GM19351 (cell line): ENCODE results near the gene DYNC2LI1.
"Not testable (repeated sequence)": the region's sequence is repeated elsewhere in the genome, so short reads cannot be mapped to it uniquely, and the experiment has no call there.

Source experiments
- ATAC-seq: cut with Tn5 transposase; IDR thresholded peaks from one replicate; pipeline ENCODE4 v1.9.1; 2021; ENCODE audit warnings: mild to moderate bottlenecking, moderate library complexity; ENCODE audit not compliant: unreplicated experiment

DYNC2LI1 gene

DNA sequence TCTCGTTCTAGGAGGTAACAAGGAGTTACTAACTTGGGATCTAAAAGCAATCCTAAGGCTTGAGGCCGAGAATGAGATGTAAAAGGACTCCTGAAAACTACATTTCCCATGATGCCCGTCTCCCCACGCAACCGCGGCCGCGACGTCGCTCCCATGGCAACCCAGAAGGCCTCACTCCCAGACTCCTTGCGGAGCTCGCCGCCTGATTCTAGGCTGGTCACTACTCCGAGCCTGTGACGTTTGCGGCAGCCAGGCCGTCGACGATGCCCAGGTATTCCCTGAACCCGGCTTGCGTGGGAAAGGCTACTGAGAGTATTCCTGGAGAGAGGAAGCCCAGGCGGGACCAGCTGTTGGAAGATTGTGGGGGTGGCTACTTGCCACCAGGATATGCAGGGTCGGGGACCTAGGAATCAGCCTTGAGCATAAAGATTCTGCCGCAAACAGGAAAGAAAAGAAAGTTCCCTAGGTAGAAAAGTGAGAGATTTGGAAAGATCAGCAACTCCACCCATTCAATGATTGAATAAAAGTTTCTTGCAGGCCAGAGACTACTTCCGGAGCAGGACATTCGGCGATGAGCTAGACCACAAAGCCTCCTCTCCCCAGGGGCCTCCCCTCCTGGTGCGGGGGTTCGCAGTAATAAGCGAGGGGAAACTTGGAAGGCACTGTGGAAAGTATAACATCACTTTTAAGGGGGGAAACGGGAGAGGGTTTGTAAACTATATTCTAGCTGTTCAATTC lies at the start of gene DYNC2LI1:
Gene DYNC2LI1 (plus strand): TSS at position 164 of the 738 bp plus-strand sequence. CDS start 100 bp downstream, at position 264.
- ATAC-seq, result peak; percentile 99

DNA sequence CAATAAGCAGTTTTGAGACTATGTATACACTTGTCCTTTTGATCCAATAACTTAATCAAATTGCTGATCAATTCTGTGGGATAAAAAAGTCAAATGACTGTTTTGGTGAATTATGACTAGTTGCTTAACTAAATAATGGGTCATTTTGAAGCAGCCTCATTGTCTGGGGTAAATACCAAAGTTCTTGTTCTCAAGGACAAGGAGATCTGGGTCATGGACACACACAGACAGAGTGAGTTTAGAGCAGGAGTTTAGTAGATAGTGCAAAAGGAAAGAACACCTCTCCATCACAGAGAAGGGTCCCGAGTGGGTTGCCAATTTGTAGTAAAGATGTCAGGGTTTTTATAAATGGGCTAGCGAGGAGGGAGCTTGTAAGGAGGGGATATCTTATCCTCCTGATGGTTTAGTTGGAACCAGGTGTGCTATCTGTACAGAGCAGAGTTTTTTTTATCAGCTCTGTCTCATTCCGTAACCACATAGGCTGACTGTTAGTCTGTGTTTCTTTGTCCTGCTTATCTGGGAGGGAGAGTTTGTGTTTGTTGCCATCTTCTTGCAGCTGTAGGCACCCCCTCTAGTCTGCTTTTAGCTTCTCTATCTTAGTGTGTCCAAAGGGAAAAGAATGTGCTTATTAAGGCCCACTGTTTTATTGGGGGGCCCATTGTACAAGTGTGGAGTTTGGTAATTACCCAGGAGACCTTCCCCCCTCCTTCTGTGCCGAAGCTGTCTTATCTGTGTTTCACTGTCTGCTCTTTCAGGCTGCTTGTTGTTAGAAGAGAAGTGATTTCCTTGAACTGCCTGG lies 48.9 kb upstream of the DYNC2LI1 start:
- no peak for ATAC-seq

DNA sequence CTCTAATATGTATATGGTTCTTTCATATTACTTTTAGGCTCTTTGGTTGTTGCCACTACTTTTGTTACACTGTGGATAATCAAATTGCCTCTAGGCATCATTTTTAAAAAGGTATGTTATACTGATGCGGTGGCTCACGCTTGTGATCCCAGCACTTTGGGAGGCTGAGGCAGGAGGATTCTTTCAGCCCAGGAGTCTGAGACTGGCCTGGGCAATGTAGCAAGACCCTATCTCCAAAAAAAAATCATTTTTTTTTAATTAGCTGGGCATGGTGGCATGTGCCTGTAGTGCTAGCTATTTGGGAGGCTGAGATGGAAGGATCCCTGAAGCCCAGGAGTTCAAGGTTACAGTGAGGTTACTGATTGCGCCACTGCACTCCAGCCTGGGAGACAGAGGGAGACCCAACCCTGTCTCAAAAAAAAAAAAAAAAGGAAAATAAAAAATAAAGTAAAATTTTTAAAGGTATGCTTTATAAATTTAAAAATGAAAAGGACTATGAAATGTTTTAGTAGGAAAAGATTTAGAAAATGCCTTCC lies 48.1 kb upstream of the DYNC2LI1 start:
- ATAC-seq, result no peak

DNA sequence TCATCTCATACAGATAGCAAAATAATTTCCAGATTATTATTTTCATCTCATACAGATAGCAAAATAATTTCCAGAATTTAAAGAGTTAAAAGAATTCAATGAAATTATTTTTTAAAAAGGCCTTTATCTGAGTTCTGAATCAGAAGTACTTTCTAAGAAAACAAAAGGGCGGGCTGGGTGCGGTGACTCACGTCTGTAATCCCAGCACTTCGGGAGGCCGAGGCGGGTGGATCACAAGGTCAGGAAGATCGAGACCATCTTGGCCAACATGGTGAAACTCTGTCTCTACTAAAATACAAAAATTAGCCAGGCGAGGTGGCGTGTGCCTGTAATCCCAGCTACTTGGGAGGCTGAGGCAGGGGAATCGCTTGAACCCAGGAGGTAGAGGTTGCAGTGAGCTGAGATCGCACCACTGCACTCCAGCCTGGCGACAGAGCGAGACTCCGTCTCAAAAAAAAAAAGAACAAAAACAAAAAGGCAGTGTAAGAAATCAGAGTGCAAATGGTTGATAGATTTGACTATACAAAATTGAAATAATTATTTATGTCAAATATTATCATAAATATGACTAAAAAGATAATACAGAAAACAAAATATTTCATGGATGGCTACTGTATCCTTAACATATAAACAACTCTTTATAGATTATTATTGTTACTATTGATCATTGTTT lies 46.7 kb upstream of the DYNC2LI1 start:
- ATAC-seq, result not testable (repeated sequence)

DNA sequence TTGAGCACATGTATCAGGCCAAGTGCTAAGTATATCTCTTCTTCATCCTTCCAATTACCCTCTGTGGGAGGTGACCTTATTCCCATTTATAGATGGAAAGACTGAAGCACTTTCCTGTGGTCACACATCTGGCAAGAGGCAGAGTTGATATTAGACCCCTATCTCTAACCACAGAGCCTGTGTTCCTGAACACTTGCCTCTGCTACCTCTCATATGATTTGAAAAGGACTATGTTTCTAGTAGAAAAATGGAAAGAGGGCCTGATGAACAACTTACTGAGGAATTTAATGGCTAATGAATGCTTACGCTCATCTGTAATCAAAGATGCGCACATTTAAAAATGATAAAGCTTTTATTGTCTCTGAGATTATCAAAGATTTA lies 46.2 kb upstream of the DYNC2LI1 start:
- no peak for ATAC-seq

DNA sequence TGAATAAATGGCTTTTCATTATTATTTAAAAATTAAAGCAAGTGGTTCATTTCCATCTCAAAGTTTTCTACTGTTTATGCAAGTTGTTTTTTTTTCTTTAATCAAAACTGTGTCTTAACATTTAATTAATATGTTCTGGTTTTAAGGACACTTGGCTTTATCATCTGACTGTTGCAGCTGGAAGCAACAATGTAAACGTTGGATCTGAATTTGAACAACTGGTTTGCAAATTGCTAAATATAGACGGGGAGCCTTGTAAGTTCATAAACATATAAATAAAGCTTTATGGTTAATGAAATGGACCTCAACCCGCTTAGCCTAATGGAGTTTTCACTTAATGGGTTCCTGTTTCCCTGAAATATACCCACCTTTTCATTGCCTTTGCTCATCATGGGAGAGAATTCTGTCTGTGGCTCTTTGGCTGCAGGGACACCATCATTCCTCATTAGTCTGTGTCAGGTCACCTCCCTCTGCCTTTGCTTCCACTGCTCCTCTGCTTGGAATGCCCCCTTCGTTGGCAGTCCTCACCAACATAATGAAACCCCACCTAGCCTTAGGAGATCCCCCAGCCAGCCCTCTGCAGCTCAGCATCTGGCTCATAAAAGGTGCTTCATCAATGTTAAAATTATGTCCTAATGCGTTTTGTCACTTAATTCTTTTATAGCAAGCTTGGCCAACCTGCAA lies 44.2 kb upstream of the DYNC2LI1 start:
- ATAC-seq, result no peak

DNA sequence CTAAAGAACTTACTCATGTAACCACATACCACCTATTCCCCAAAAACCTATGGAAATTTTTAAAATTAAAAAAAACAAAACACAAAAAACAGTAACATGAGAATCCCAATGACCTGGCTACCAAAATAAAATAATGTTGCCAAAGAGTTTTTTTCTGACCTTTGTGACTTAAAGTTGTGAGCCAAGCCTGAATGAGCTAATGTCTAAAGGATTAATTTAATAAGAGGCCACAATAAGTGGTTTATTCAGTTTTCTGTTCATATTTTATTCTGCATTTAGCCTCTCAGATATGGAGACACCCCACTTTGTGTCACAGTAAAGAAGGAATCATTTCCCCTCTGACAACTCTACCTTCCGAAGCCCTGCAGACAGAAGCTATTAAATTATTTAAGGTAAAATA lies 42.6 kb upstream of the DYNC2LI1 start:
- ATAC-seq, result no peak

DNA sequence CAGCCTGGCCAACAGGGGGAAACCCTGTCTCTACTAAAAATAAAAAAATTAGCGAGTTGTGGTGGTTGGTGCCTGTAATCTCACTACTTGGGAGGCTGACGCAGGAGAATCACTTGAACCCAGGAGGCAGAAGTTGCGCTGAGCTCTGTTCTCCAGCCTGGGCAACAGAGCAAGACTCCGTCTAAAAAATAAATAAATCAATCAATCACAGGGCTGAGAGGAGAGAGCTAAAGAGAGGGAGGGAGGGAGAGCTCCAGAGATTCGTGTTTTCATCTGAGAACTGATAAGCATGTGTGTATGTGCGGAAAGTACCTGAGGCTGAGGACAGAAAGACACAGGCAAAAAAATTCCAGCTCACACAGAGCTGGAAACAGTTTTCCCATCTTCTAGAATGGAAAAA lies 37.2 kb upstream of the DYNC2LI1 start:
- ATAC-seq, result no peak

DNA sequence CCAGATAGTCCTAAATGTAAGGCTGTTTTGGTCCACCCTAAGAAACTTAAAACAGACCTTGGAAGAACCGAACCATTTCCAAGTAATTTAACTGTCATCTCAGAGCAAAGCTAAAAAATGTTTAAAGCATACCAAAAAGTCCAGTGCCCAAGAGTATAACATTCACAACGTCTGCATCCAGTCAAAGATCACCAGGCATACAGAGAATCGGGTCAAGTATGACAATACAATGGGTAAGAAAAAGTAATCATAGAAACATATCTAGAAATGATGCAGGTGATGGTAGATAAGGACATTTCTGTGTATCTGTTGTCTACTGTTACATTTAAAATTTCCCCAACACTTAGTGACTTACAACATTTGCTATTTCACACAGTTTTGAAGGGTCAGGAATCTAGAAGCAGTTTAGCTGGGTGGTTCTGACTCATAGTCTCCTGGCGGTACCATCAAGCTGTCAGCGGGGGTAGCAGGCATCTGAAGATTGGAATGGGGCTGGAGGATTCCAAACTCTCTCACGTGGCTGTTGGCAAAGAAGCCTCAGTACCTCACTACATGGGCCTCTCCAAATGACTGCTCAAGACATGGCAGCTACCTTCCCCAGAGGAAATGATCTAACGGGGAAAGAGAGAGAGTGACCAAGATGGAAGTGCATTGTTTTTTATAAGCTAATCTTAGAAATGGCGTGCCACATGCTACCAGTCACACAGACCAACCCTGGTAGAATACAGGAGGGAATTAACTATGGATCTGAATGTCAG lies 36.6 kb upstream of the DYNC2LI1 start:
- no peak for ATAC-seq

DNA sequence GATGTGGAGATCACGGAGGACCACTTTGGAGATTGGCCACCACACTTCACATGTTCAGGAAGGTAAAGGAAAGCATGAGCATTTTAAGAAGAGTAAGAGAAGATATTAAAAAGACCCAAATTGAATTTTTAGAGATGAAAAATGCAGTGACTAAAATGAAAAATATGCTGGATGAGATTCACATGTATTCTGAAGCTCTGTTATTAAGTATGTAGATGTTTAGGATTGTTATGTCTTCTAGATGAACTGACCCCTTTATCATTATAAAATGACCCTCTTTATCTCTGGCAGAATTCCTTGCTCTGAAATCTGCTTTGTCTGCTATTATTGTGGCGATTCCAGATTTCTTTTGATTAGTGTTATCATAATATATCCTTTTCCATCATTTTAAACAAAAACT lies 36.0 kb upstream of the DYNC2LI1 start:
- ATAC-seq, result no peak

DNA sequence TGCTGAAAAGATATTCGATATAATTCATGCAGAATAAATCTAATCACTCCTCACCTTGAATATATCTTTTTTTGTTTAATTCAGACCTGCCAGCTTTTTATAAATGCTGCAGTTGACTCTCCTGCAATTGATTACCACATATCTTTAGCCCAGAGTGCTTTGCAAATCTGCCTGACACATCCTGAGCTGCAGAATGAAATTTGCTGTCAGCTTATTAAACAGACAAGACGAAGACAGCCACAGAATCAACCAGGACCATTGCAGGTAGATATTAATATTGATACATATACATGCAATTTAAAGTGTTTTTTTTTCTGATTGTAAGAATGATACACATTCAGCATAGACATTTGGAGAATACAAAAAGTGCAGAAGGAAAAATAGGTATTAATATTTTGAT lies 35.6 kb upstream of the DYNC2LI1 start:
- ATAC-seq, result no peak

DNA sequence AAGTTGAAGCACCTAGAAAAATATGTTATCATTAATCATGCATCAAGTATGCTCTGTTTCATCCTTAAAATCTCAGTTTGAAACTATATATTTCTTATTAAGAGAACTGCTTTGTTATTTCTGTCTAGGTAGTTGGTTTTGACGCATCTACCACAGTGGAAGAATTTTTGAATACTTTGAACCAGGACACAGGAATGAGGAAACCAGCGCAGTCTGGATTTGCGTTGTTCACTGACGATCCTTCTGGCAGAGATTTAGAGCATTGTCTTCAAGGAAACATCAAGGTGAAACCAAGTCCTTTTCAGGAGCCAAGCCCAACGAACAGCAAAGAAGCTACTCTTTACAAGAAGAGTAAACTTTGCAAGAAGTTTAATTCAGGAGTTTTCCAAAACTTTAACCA lies 30.1 kb upstream of the DYNC2LI1 start:
- ATAC-seq, result no peak

DNA sequence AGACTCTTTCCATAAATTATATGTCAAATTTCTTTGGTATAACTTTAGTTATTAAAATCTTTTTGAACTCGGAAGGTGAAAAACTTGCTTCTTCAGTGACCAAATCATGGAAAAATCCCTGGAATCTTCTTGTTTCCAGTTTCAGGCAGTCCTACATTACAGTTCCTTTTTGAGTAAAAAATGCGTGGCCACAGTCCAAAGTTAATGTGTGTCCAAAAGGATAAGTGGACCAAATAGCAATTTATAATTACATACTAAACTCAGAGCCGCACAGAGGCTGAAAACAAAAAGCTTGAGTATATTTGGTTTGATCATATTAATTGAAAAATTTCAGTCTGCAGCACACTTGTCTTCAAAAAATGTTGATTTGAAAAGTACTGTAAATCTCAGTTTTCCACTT lies 28.4 kb upstream of the DYNC2LI1 start:
- no peak for ATAC-seq

DNA sequence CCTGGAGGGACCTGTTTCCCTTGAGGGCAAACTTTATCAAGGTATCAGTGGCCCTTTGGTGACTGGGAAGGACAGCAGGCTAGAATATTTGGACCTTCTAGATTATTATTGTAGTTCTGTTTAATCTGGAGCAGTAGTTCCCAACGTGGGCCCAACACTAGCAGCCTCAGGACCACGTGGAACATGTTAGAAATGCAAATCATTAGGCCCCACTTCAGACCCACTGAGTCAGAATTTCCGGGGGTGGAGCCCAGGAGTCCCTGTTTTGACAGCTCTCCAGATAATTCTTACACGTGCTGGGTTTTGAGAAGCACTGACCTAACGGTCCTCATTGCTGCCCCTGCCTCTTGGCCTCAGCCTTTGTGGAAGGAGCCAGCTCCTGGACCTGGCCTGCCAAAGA lies 25.5 kb upstream of the DYNC2LI1 start:
- no peak for ATAC-seq

DNA sequence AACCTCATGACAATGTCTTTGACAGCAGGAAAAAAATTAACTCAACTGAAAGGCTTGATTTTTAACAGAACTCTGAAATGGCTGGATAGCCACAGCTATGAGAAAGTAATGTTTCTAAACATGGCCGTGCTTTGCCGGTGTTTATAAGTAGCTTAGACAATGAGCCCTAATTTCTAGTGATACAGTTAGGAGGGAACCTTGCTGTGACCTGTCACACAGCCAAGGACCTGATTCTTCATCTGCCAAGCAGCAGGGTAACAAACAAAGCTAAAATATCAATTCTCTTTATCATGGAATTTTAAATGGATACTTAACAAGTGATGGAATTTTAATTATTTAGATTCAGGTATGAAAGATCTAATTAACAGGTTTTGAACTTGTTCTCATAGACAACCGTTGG lies 24.3 kb upstream of the DYNC2LI1 start:
- no peak for ATAC-seq

DNA sequence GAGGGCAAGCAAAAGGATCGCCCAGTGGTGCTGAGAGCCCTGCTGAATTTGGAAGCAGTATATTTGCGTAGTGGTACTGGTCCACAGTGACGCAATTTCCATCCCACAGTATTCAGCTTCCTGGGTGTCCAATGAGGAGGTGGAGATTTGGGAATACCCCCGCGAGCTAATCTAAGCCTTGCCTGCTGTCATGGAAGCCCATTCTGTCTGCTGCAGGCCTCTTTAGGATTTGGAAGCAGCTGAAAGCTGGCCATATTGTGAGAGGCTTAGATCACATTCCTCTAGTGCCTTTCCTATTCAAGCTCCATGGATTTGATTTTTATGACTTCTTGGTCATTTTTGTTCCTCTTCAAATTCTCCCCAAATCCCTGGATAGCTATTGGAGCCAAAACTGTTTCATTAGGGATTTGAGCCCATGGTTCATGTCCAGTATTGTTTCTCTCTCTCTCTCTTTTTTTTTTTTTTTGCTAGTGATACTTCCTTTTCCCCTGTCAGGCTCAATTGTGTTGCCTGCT lies 22.3 kb upstream of the DYNC2LI1 start:
- no peak for ATAC-seq

DNA sequence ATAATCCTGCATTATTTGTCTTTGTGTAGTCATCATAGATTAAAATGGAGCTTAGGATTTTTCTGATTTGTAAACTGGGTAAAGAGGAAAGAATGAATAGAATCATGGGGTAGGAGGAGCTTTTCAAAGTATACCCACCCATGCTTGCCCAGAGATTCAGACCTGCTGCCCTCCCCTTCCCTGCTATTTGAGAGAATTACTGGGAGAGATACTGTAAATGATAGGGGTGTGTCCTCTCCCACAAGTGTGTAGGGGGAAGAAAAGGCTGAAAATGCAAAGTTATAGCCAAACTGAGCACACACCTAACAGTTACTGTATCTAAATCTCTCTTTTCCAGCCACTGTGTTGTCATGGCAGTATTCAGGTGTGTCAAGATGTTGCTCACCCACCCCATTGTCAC lies 21.5 kb upstream of the DYNC2LI1 start:
- ATAC-seq, result no peak

DNA sequence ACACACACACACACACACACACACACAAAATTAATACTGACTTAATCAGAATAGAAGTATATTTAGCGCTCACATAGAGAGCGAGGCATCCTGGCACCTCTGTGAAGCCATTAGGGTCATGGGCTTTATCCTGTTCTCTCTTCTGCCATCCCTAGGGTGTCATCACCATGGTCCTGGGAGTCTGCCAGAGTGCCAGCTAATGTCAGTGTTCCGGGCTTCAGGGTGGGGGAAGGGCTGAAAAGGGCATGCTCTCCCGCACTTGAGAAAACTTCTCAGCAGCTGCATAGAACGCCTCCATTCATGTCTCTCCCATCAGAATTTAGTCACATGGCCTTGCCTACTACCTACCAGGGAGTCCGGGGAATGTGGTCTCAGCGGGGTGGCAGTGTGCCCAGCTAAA lies 19.7 kb upstream of the DYNC2LI1 start:
- ATAC-seq, result no peak

DNA sequence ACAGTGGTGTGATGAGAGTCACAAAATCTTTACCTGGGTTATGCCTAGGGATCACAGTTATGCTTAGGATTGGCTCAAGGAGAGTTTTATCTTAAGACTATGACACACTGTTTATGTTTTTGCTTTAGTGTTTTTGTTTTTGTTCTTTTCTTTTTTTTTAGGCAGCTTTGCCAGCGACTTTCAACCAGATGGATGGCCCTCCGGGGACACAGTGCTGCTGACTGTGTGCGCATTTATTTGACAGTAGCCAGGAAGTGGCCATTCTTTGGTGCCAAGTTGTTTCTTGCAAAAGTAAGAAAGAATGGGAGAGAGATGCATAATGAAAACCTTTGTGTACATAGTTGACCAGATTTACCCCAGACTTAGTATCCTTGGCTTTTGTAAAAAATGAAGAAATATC lies 15.1 kb upstream of the DYNC2LI1 start:
- ATAC-seq, result no peak

DNA sequence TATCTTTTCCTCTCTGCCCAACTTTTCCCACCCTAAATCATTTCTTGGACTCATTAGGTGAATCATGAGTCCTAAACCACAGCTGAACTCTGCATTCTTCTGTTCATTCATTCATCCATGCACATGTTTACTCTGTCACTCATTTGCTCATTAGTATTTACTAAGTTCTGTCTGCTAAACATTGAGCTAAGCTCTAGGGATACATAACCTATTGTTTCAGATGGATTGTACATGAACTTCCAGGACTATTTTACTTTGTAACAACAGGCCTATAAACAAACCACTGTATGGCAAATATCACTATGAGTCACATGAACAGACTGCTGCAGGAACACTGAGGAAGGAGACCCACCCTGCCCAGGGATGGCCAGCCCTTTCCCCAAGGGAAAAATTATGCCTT lies 14.6 kb upstream of the DYNC2LI1 start:
- ATAC-seq, result no peak
